NCI-H2171 (cell line): Measurements from ENCODE around the gene SCN1B.
"Not testable (repeated sequence)": the region's sequence is repeated elsewhere in the genome, so short reads cannot be mapped to it uniquely, and the experiment has no call there.

Experiments used
- DNase-seq: peaks from one replicate; lab custom pipeline; 2025; lab: John Stamatoyannopoulos, UW

The SCN1B gene

GRCh38 chr19:35017507-35017906, 12.8 kb upstream of the SCN1B start:
- DNase-seq: no peak

GRCh38 chr19:35018379-35018778, 11.9 kb upstream of the SCN1B start:
- no peak for DNase-seq

DNA sequence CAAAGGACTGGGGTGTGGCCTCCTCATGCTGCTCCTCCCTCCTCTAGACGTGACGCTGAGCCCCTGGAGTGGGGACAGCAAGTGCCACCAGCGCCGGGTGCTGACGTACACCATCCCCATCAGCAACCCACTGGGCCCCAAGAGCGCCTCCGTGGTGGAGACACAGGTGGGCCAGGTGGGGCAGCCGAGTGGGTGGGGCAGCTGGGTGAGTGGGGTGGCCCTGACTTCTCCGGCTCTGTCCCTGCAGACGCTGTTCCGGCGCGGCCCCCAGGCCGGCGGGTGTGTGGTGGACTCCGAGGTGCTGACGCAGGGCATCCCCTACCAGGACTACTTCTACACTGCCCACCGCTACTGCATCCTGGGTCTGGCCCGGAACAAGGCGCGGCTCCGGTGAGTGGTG, 11.1 kb upstream of the SCN1B start:
- no peak for DNase-seq

GRCh38 chr19:35021016-35021415, 9.3 kb upstream of the SCN1B start:
- no peak for DNase-seq

GRCh38 chr19:35021596-35021995, 8.7 kb upstream of the SCN1B start:
- no peak for DNase-seq

- no peak for DNase-seq
Measured at GRCh38 chr19:35022460-35022859, 7.8 kb upstream of the SCN1B start.

GRCh38 chr19:35023428-35023827, 6.8 kb upstream of the SCN1B start:
- no peak for DNase-seq

DNA sequence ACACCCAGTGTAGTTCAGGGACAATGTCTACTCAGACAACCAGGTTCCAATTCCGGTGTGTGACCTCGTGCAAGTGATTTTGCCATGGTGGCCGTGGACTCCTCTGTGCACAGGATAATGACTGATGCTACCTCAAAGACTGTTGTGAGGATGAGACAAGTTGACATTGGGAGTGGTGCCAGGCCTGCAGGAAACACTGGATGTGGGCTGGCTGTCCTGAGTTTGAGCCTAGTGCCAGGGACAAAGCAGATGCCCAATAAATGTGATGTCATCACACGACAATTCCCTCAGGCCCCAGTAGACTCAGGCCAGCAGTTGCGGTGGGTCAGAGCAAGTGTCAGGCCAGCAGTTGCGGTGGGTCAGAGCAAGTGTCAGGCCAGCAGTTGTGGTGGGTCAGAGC, 6.2 kb upstream of the SCN1B start:
- no peak for DNase-seq

- no peak for DNase-seq
Measured at GRCh38 chr19:35025969-35026368, 4.3 kb upstream of the SCN1B start.

DNA sequence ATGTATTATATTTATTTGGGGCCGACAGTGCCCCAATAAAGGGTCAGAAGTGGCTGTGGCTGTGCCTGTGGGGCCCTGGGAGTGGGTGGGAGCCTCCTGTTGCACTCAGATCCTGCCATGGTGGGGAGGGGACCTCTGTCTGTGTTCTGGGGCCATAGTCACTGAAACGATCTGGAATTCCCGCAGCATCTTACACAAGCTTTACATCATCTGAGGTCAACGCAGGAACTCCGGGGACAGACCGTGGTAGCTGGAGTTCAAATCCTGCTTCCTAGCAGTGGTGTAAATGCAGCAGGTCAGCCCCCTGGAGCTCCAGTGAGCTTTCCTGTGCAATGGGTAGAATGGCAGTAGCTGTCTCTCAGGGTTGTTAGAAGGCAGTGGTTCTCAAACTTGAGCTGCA, 3.9 kb upstream of the SCN1B start:
- DNase-seq: no peak

DNA sequence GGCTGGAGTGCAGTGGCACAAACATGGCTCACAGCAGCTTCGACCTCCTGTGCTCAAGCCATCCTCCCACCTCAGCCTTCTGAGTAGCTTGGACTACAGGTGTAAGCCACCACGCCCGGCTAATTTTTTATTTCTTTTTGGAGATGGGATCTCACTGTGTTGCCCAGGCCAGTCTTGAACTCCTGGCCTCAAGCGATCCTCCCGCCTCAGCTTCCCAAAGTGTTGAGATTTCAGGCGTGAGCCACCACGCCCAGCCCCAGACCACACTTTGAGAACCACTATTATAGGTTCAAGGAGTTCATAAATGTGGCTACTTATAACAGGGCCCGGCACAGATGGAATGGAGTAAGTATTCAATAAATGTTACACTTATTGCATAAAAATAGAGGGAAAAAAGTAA, 3.3 kb upstream of the SCN1B start:
- DNase-seq: no peak

GRCh38 chr19:35027851-35028599, 2.2 kb upstream of the SCN1B start:
- no peak for DNase-seq

DNA sequence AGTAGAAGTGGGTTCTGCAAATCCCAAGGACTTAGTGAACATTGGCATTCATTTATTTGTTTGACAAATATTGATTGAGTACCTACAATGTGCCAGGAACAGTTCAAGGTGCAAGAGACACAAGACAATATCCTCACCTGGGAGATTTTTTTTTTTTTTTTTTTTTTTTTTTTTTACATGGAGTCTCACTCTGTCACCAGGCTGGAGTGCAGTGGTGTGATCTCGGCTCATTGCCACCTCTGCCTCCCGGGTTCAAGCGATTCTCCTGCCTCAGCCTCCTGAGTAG, 1.7 kb upstream of the SCN1B start:
- DNase-seq: not testable (repeated sequence)

GRCh38 chr19:35029275-35029736, 964 bp upstream of the SCN1B start:
- not testable (repeated sequence) for DNase-seq

- DNase-seq: no peak
Measured at GRCh38 chr19:35029737-35030256, 473 bp upstream of the SCN1B start.

- peak; percentile 32 for DNase-seq
Measured at GRCh38 chr19:35031072-35031881, 1.0 kb downstream of the SCN1B start.

DNA sequence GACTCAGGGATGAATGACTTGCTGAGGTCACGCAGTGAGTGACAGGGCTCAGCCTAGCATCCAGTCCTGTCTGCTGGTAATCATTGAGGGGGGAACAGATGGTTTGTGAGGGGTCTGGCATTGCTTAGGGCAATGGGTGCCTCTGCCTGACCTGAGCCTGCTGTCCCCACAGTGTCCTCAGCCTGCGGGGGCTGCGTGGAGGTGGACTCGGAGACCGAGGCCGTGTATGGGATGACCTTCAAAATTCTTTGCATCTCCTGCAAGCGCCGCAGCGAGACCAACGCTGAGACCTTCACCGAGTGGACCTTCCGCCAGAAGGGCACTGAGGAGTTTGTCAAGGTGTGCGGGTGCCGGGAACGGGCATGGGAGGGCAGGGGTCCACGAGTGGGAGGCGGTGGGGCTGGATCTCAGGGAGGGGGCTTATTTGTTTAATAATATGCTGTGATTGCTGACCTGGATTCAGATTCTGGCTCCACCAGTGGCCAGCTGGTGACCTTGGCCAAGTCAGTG, 2.1 kb downstream of the SCN1B start:
- DNase-seq: no peak

- no peak for DNase-seq
Measured at GRCh38 chr19:35033067-35034004, 3.1 kb downstream of the SCN1B start.

DNA sequence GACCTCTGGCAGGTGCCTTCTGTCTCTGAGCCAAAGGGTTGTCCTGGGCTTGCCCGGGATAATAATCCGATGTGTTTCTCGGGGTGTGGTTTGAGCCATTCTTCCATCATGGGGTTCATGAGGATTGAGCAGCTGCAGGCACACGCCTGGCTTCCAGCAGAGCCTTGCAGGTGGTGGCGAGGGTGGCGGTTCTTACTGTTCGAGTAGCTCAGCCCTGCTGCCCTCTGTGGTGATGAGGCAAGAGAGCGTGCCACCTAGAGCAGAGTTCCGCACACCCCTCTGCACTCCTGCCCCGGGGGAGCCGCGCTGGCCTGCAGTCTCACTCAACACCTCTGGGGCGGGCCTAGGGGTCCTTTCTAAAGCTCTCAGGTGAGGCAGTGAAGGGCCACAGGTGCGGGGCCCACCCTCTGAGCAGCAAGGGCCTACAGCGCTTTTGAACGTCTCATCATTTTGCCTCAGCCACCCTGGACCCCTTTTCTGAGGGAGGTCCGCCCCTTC, 3.8 kb downstream of the SCN1B start:
- DNase-seq: no peak

DNA sequence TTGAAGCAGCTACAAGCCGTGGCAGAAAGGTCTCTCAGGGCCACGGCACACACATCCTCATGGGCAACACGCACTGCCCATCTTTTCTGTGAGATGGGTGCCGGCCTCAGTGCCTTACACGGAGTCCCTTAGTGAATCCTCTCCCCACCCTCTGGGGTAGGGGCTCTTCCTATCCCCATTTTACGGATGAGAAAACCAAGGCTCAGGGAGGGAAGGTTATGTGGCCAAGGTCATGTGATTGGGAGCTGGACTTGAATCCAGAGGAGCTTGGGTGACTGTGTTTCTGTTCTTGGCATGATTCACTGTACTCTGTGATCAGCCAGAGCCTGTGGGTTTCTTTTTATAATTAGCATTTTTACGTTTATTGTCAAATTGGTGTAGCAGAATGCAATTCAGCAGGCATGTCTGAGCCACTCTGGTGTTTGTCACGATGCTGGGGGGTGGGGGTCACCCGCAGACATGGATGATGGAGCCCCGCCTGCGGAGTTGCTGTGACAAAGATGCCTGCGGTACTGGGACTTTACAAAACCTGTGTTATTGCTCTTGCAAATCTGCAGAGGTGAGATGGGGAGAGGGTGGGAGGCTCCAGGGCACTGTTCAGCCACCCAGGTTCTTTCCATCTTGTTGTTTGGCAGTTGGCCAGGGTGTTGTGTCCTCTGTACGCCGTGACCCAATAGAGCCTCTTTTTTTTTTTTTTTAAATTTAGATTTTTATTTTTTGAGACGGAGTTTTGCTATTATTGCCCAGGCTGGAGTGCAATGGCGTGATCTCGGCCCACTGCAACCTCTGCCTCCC, 4.5 kb downstream of the SCN1B start:
- DNase-seq: no peak
